IMR-90 (cell line): ENCODE results near the gene GDPD5. TPM values are rescaled to one million over a fixed set of nuclear protein-coding genes. Genes with fewer than 3 reads are reported as not detected.

ENCODE experiments used
- ATAC-seq: fragments of 200-7000 bp; cut with Tn5 transposase; 2 replicates; pipeline ENCODE4 v1.9.1; 2020; ENCODE audit warnings: low read depth, mild to moderate bottlenecking, moderate library complexity
- BruUV-seq: library from RNA; stranded (reverse); fragments of 400-500 nt; replicated peaks from 2 replicates; lab custom pipeline; 2021; lab: Mats Ljungman, UMichigan
- CTCF ChIA-PET: fragments of 300-600 bp; formaldehyde crosslinking; extraction: SDS; loops from one replicate; lab custom pipeline; 2021; ENCODE audit warnings: antibody characterized with exemption; lab: Yijun Ruan, JAX
- POLR2A ChIA-PET: fragments of 300-600 bp; sonication (Branson Sonifier 250); formaldehyde crosslinking; loops from one replicate; lab custom pipeline; 2022; ENCODE audit warnings: antibody characterized with exemption; ENCODE audit not compliant: unreplicated experiment; lab: Charles Lee
- DNase-seq: peaks from one replicate; pipeline ENCODE4 v3.0.0; 2013
- H2AFZ ChIP-seq: replicated peaks from 2 replicates; pipeline ENCODE3; 2013; ENCODE audit warnings: low read length, mild to moderate bottlenecking; ENCODE audit not compliant: poor library complexity
- H2AK5ac ChIP-seq: 2 replicates; pipeline ENCODE4 v1.6.1; 2013; ENCODE audit warnings: low read depth, low read length, inconsistent platforms
- H2AK9ac ChIP-seq: replicated peaks from 2 replicates; pipeline ENCODE3; 2013; ENCODE audit warnings: mild to moderate bottlenecking, low read depth, low read length, moderate library complexity; ENCODE audit not compliant: poor library complexity
- H2BK120ac ChIP-seq: 2 replicates; pipeline ENCODE4 v1.6.1; 2013; ENCODE audit warnings: low read depth, low read length, inconsistent platforms
- H2BK15ac ChIP-seq: 3 replicates; pipeline ENCODE4 v1.6.1; 2013; ENCODE audit warnings: low read depth, low read length, inconsistent platforms
- H2BK20ac ChIP-seq: 2 replicates; pipeline ENCODE4 v1.6.1; 2013; ENCODE audit warnings: low read depth, mild to moderate bottlenecking, inconsistent platforms, low read length, moderate library complexity
- H2BK5ac ChIP-seq: 2 replicates; pipeline ENCODE4 v1.6.1; 2013; ENCODE audit warnings: mild to moderate bottlenecking, low read depth, low read length, inconsistent platforms; ENCODE audit not compliant: poor library complexity, severe bottlenecking
- H3K14ac ChIP-seq: replicated peaks from 2 replicates; pipeline ENCODE4 v1.6.1; 2013; ENCODE audit warnings: low read depth, low read length, inconsistent platforms
- H3K18ac ChIP-seq: 2 replicates; pipeline ENCODE4 v1.6.1; 2013; ENCODE audit warnings: low read depth, low read length, control low read depth
- H3K23ac ChIP-seq: 2 replicates; pipeline ENCODE4 v1.6.1; 2013; ENCODE audit warnings: low read depth, low read length, inconsistent platforms
- H3K27ac ChIP-seq: 2 replicates; pipeline ENCODE4 v1.5.1; 2013; ENCODE audit warnings: mild to moderate bottlenecking, control low read depth, low read length; ENCODE audit not compliant: insufficient read depth
- H3K27me3 ChIP-seq: 2 replicates; pipeline ENCODE4 v1.6.1; 2013; ENCODE audit warnings: low read length; ENCODE audit not compliant: control insufficient read depth, insufficient read depth
- H3K36me3 ChIP-seq: 2 replicates; pipeline ENCODE4 v1.6.1; 2013; ENCODE audit warnings: low read length, mixed read lengths; ENCODE audit not compliant: control insufficient read depth, insufficient read depth
- H3K4ac ChIP-seq: 2 replicates; pipeline ENCODE4 v1.6.1; 2013; ENCODE audit warnings: low read depth, low read length, inconsistent platforms
- H3K4me1 ChIP-seq: 2 replicates; pipeline ENCODE4 v1.6.1; 2013; ENCODE audit warnings: low read length, mixed read lengths; ENCODE audit not compliant: control insufficient read depth, insufficient read depth
- H3K4me2 ChIP-seq: 2 replicates; pipeline ENCODE4 v1.6.1; 2013; ENCODE audit warnings: low read depth, mild to moderate bottlenecking, control low read depth, low read length, moderate library complexity
- H3K4me3 ChIP-seq: 2 replicates; pipeline ENCODE4 v1.5.1; 2013; ENCODE audit warnings: low read depth, mild to moderate bottlenecking, control low read depth, low read length, moderate library complexity; ENCODE audit not compliant: insufficient read depth
- H3K56ac ChIP-seq: 2 replicates; pipeline ENCODE4 v1.6.1; 2013; ENCODE audit warnings: low read length, inconsistent platforms; ENCODE audit not compliant: insufficient read depth; ENCODE audit errors: extremely low read depth
- H3K79me1 ChIP-seq, 2 experiments: 2 replicates each; pipeline ENCODE4 v1.6.1; 2013; ENCODE audit warnings: low read length in 2 of 2, inconsistent platforms in 1 of 2, low read depth in 1 of 2
- H3K9ac ChIP-seq: 2 replicates; pipeline ENCODE4 v1.6.1; 2013; ENCODE audit warnings: low read depth, low read length, control low read depth
- H3K9me1 ChIP-seq: 2 replicates; pipeline ENCODE4 v1.6.1; 2013; ENCODE audit warnings: low read length, inconsistent platforms; ENCODE audit not compliant: insufficient read depth
- H3K9me3 ChIP-seq: 2 replicates; pipeline ENCODE4 v1.6.1; 2013; ENCODE audit warnings: low read length; ENCODE audit not compliant: control insufficient read depth, insufficient read depth
- H4K20me1 ChIP-seq: 2 replicates; pipeline ENCODE4 v1.6.1; 2013; ENCODE audit warnings: low read length, inconsistent platforms; ENCODE audit not compliant: insufficient read depth
- H4K5ac ChIP-seq: 2 replicates; pipeline ENCODE4 v1.6.1; 2013; ENCODE audit warnings: mild to moderate bottlenecking, low read depth, low read length, control low read depth
- H4K8ac ChIP-seq, 2 experiments: 2 replicates each; pipeline ENCODE4 v1.6.1; 2013; ENCODE audit warnings: low read depth in 2 of 2, low read length in 2 of 2, control low read depth in 1 of 2, inconsistent platforms in 1 of 2
- H4K91ac ChIP-seq: 2 replicates; pipeline ENCODE4 v1.6.1; 2013; ENCODE audit warnings: low read depth, low read length, inconsistent platforms; ENCODE audit not compliant: insufficient read depth
- BHLHE40 ChIP-seq: fragments of 150-350 bp; IDR thresholded peaks from 2 replicates; pipeline ENCODE4 v1.6.1; 2016; ENCODE audit warnings: mild to moderate bottlenecking, low read depth, low read length
- CHD1 ChIP-seq: IDR thresholded peaks from 2 replicates; pipeline ENCODE4 v1.6.1; 2012; ENCODE audit warnings: low read depth, low read length, improper control_type of control experiment
- FOS ChIP-seq: fragments of 150-350 bp; IDR thresholded peaks from 2 replicates; pipeline ENCODE4 v1.6.1; 2016; ENCODE audit warnings: low read depth, low read length
- RAD21 ChIP-seq: IDR thresholded peaks from 2 replicates; pipeline ENCODE4 v1.6.1; 2012; ENCODE audit warnings: low read length, improper control_type of control experiment
- RFX5 ChIP-seq: IDR thresholded peaks from 2 replicates; pipeline ENCODE4 v1.8.0; 2012; ENCODE audit warnings: low read depth, mild to moderate bottlenecking, low read length, moderate library complexity
- USF2 ChIP-seq: fragments of 150-350 bp; IDR thresholded peaks from 2 replicates; pipeline ENCODE4 v1.6.1; 2017; ENCODE audit warnings: mild to moderate bottlenecking, antibody characterized with exemption, low read length, low read depth
- dilution Hi-C: fragments of 300-500 bp; cut with HindIII; formaldehyde crosslinking; loops from one replicate; pipeline ENCODE4 v1.14.3; 2018; ENCODE audit warnings: low sequenced_read_pairs; ENCODE audit not compliant: unreplicated experiment
- in situ Hi-C: fragments of 300-500 bp; cut with MboI; formaldehyde crosslinking; loops from 3 replicates; pipeline ENCODE4 v1.14.3; 2019; ENCODE audit warnings: low sequenced_read_pairs, inconsistent platforms, mixed read lengths
- intact Hi-C: fragments of 100-400 bp; cut with micrococcal nuclease; formaldehyde crosslinking; loops from 2 replicates; pipeline ENCODE4 v1.10.0; 2022
- polyA plus RNA-seq, 3 experiments: library from polyadenylated mRNA; depleted of rRNA; stranded (reverse); fragments of >200 nt; gene quantifications; 2 replicates each; pipeline ENCODE4 v1.2.3, GENCODE V29; 2012; ENCODE audit warnings: low replicate concordance in 1 of 3
- total RNA-seq: library from RNA; depleted of rRNA; stranded (reverse); fragments of >200 nt; gene quantifications from 2 replicates; pipeline ENCODE4 v1.2.3, GENCODE V29; 2012

GDPD5 gene
- total and polyA plus RNA-seq, 2 of the 4 experiments (the other 2 are of a cell fraction): 2.0 to 7.9 TPM

- ATAC-seq: no peak
Observed at GRCh38 chr11:75514596-75514995, 11.1 kb downstream of the GDPD5 start.

More at GRCh38 chr11:75514596-75514995, 11.1 kb downstream of the GDPD5 start:
- BruUV-seq: no TSS peak
- Histone ChIP-seq H3K79me1 (no peaks in the 10 kb centered on the region), H3K18ac (no peak overlapping the region), H2BK120ac (no peak overlapping the region), H4K8ac (no peak overlapping the region), H3K4me2 (no peak overlapping the region), H3K27ac (no peak overlapping the region), H3K23ac (no peak overlapping the region), H4K5ac (no peak overlapping the region), H2BK20ac (no peak overlapping the region), H4K91ac (no peak overlapping the region), H3K4me1 (peaks cover 8% of the 10 kb centered on the region), H2AK5ac (no peak overlapping the region), H2BK5ac (no peak overlapping the region), H3K4me3 (no peak overlapping the region), H3K27me3 (no peaks in the 10 kb centered on the region), H3K9me1 (0 out of 2 replicates have a peak, but pooled peaks cover 5% of the 10 kb centered on the region), H4K20me1 (0 out of 2 replicates have a peak, but pooled peaks cover 6% of the 10 kb centered on the region), H2BK15ac (0 out of 3 replicates have a peak overlapping the region, but pooled peaks have one; percentile 37), H3K36me3 (no peaks in the 10 kb centered on the region), H3K56ac (no peak overlapping the region), H3K9ac (no peak overlapping the region), H3K9me3 (peaks cover 2% of the 10 kb centered on the region; the same call in 1 of the 2 replicates), H3K4ac (no peak overlapping the region), H2AFZ (no peak overlapping the region), H3K14ac (no peak overlapping the region), H2AK9ac (no peak overlapping the region)
- POLR2A ChIA-PET: no interaction called here
- in situ Hi-C loops: no loop called here
- DNase-seq: no peak
- dilution Hi-C loops: no loop called here
- intact Hi-C loops: no loop called here
- TF ChIP-seq RFX5: no peak
- no peak for TF ChIP-seq CHD1
- TF ChIP-seq BHLHE40: no peak
- TF ChIP-seq RAD21: no peak
- no peak for TF ChIP-seq USF2
- no peak for TF ChIP-seq FOS
- CTCF ChIA-PET: no interaction called here
